IMR-90 (cell line): ENCODE results near the gene RALGAPA1. TPM values are rescaled to one million over a fixed set of nuclear protein-coding genes. Genes with fewer than 3 reads are reported as not detected.

Experiments used
- ATAC-seq: fragments of 200-7000 bp; cut with Tn5 transposase; 2 replicates; pipeline ENCODE4 v1.9.1; 2020; ENCODE audit warnings: low read depth, mild to moderate bottlenecking, moderate library complexity
- BruUV-seq: library from RNA; stranded (reverse); fragments of 400-500 nt; replicated peaks from 2 replicates; lab custom pipeline; 2021; lab: Mats Ljungman, UMichigan
- CTCF ChIA-PET: fragments of 300-600 bp; formaldehyde crosslinking; extraction: SDS; loops from one replicate; lab custom pipeline; 2021; ENCODE audit warnings: antibody characterized with exemption; lab: Yijun Ruan, JAX
- POLR2A ChIA-PET: fragments of 300-600 bp; sonication (Branson Sonifier 250); formaldehyde crosslinking; loops from one replicate; lab custom pipeline; 2022; ENCODE audit warnings: antibody characterized with exemption; ENCODE audit not compliant: unreplicated experiment; lab: Charles Lee
- DNase-seq: peaks from one replicate; pipeline ENCODE4 v3.0.0; 2013
- H2AFZ ChIP-seq: replicated peaks from 2 replicates; pipeline ENCODE3; 2013; ENCODE audit warnings: low read length, mild to moderate bottlenecking; ENCODE audit not compliant: poor library complexity
- H2AK5ac ChIP-seq: 2 replicates; pipeline ENCODE4 v1.6.1; 2013; ENCODE audit warnings: low read depth, low read length, inconsistent platforms
- H2AK9ac ChIP-seq: replicated peaks from 2 replicates; pipeline ENCODE3; 2013; ENCODE audit warnings: mild to moderate bottlenecking, low read depth, low read length, moderate library complexity; ENCODE audit not compliant: poor library complexity
- H2BK120ac ChIP-seq: 2 replicates; pipeline ENCODE4 v1.6.1; 2013; ENCODE audit warnings: low read depth, low read length, inconsistent platforms
- H2BK15ac ChIP-seq: 3 replicates; pipeline ENCODE4 v1.6.1; 2013; ENCODE audit warnings: low read depth, low read length, inconsistent platforms
- H2BK20ac ChIP-seq: 2 replicates; pipeline ENCODE4 v1.6.1; 2013; ENCODE audit warnings: low read depth, mild to moderate bottlenecking, inconsistent platforms, low read length, moderate library complexity
- H2BK5ac ChIP-seq: 2 replicates; pipeline ENCODE4 v1.6.1; 2013; ENCODE audit warnings: mild to moderate bottlenecking, low read depth, low read length, inconsistent platforms; ENCODE audit not compliant: poor library complexity, severe bottlenecking
- H3K14ac ChIP-seq: replicated peaks from 2 replicates; pipeline ENCODE4 v1.6.1; 2013; ENCODE audit warnings: low read depth, low read length, inconsistent platforms
- H3K18ac ChIP-seq: 2 replicates; pipeline ENCODE4 v1.6.1; 2013; ENCODE audit warnings: low read depth, low read length, control low read depth
- H3K23ac ChIP-seq: 2 replicates; pipeline ENCODE4 v1.6.1; 2013; ENCODE audit warnings: low read depth, low read length, inconsistent platforms
- H3K27ac ChIP-seq: 2 replicates; pipeline ENCODE4 v1.5.1; 2013; ENCODE audit warnings: mild to moderate bottlenecking, control low read depth, low read length; ENCODE audit not compliant: insufficient read depth
- H3K27me3 ChIP-seq: 2 replicates; pipeline ENCODE4 v1.6.1; 2013; ENCODE audit warnings: low read length; ENCODE audit not compliant: control insufficient read depth, insufficient read depth
- H3K36me3 ChIP-seq: 2 replicates; pipeline ENCODE4 v1.6.1; 2013; ENCODE audit warnings: low read length, mixed read lengths; ENCODE audit not compliant: control insufficient read depth, insufficient read depth
- H3K4ac ChIP-seq: 2 replicates; pipeline ENCODE4 v1.6.1; 2013; ENCODE audit warnings: low read depth, low read length, inconsistent platforms
- H3K4me1 ChIP-seq: 2 replicates; pipeline ENCODE4 v1.6.1; 2013; ENCODE audit warnings: low read length, mixed read lengths; ENCODE audit not compliant: control insufficient read depth, insufficient read depth
- H3K4me2 ChIP-seq: 2 replicates; pipeline ENCODE4 v1.6.1; 2013; ENCODE audit warnings: low read depth, mild to moderate bottlenecking, control low read depth, low read length, moderate library complexity
- H3K4me3 ChIP-seq: 2 replicates; pipeline ENCODE4 v1.5.1; 2013; ENCODE audit warnings: low read depth, mild to moderate bottlenecking, control low read depth, low read length, moderate library complexity; ENCODE audit not compliant: insufficient read depth
- H3K56ac ChIP-seq: 2 replicates; pipeline ENCODE4 v1.6.1; 2013; ENCODE audit warnings: low read length, inconsistent platforms; ENCODE audit not compliant: insufficient read depth; ENCODE audit errors: extremely low read depth
- H3K79me1 ChIP-seq, 2 experiments: 2 replicates each; pipeline ENCODE4 v1.6.1; 2013; ENCODE audit warnings: low read length in 2 of 2, inconsistent platforms in 1 of 2, low read depth in 1 of 2
- H3K9ac ChIP-seq: 2 replicates; pipeline ENCODE4 v1.6.1; 2013; ENCODE audit warnings: low read depth, low read length, control low read depth
- H3K9me1 ChIP-seq: 2 replicates; pipeline ENCODE4 v1.6.1; 2013; ENCODE audit warnings: low read length, inconsistent platforms; ENCODE audit not compliant: insufficient read depth
- H3K9me3 ChIP-seq: 2 replicates; pipeline ENCODE4 v1.6.1; 2013; ENCODE audit warnings: low read length; ENCODE audit not compliant: control insufficient read depth, insufficient read depth
- H4K20me1 ChIP-seq: 2 replicates; pipeline ENCODE4 v1.6.1; 2013; ENCODE audit warnings: low read length, inconsistent platforms; ENCODE audit not compliant: insufficient read depth
- H4K5ac ChIP-seq: 2 replicates; pipeline ENCODE4 v1.6.1; 2013; ENCODE audit warnings: mild to moderate bottlenecking, low read depth, low read length, control low read depth
- H4K8ac ChIP-seq, 2 experiments: 2 replicates each; pipeline ENCODE4 v1.6.1; 2013; ENCODE audit warnings: low read depth in 2 of 2, low read length in 2 of 2, control low read depth in 1 of 2, inconsistent platforms in 1 of 2
- H4K91ac ChIP-seq: 2 replicates; pipeline ENCODE4 v1.6.1; 2013; ENCODE audit warnings: low read depth, low read length, inconsistent platforms; ENCODE audit not compliant: insufficient read depth
- BHLHE40 ChIP-seq: fragments of 150-350 bp; IDR thresholded peaks from 2 replicates; pipeline ENCODE4 v1.6.1; 2016; ENCODE audit warnings: mild to moderate bottlenecking, low read depth, low read length
- CTCF ChIP-seq: conservative IDR thresholded peaks from 2 replicates; pipeline ENCODE4 v1.5.1; 2012; ENCODE audit warnings: mild to moderate bottlenecking, low read depth, low read length, improper control_type of control experiment
- FOS ChIP-seq: fragments of 150-350 bp; IDR thresholded peaks from 2 replicates; pipeline ENCODE4 v1.6.1; 2016; ENCODE audit warnings: low read depth, low read length
- RCOR1 ChIP-seq: IDR thresholded peaks from 2 replicates; pipeline ENCODE4 v1.6.1; 2012; ENCODE audit warnings: mild to moderate bottlenecking, low read length, improper control_type of control experiment; ENCODE audit not compliant: insufficient replicate concordance
- WGBS, 2 experiments: methylation state at CpG; one replicate each; pipeline versions ENCODE4 v1.1.5 to v1.1.7; 2013; ENCODE audit warnings: missing lambda C conversion rate in 2 of 2; ENCODE audit not compliant: insufficient read length in 1 of 2; ENCODE audit errors: extremely low coverage in 2 of 2; 5-methylcytosine and 5-hydroxymethylcytosine counted together
- dilution Hi-C: fragments of 300-500 bp; cut with HindIII; formaldehyde crosslinking; loops from one replicate; pipeline ENCODE4 v1.14.3; 2018; ENCODE audit warnings: low sequenced_read_pairs; ENCODE audit not compliant: unreplicated experiment
- in situ Hi-C: fragments of 300-500 bp; cut with MboI; formaldehyde crosslinking; loops from 3 replicates; pipeline ENCODE4 v1.14.3; 2019; ENCODE audit warnings: low sequenced_read_pairs, inconsistent platforms, mixed read lengths
- intact Hi-C: fragments of 100-400 bp; cut with micrococcal nuclease; formaldehyde crosslinking; loops from 2 replicates; pipeline ENCODE4 v1.10.0; 2022
- polyA plus RNA-seq, 3 experiments: library from polyadenylated mRNA; depleted of rRNA; stranded (reverse); fragments of >200 nt; gene quantifications; 2 replicates each; pipeline ENCODE4 v1.2.3, GENCODE V29; 2012; ENCODE audit warnings: low replicate concordance in 1 of 3
- total RNA-seq: library from RNA; depleted of rRNA; stranded (reverse); fragments of >200 nt; gene quantifications from 2 replicates; pipeline ENCODE4 v1.2.3, GENCODE V29; 2012

Gene RALGAPA1
- total and polyA plus RNA-seq, 2 of the 4 experiments (the other 2 are of a cell fraction), result 5.1 to 25.6 TPM

DNA sequence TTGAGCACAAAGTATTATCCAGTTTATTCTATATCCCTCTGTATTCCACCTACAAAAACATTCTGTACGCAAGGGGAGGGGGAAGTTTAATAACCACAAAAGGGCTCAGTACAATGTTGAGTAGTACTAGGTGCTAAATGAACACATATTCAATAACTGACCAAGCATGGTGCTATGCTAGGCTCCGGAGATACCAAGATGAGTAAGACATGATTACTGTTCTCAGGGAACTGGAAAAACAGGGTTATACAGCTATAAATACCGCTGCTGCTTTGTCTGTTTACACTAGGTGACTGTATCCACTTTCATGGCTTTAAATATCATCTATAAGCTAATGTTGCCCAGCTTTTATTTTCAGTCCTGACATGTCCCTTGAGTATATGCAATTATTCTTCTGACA is 139.3 kb downstream of the RALGAPA1 start:
- Histone ChIP-seq H4K91ac (no peak overlapping the region), H2AK9ac (no peak overlapping the region), H3K4me2 (no peak overlapping the region; the same call in 1 of the 2 replicates), H3K56ac (no peak overlapping the region), H4K8ac (no peak overlapping the region), H2BK5ac (no peak overlapping the region), H3K27ac (no peak overlapping the region), H4K20me1 (no peaks in the 10 kb centered on the region), H2AFZ (no peak overlapping the region), H3K9me3 (no peaks in the 10 kb centered on the region), H4K5ac (no peak overlapping the region), H3K27me3 (no peaks in the 10 kb centered on the region), H3K9ac (no peak overlapping the region), H3K14ac (no peak overlapping the region), H3K23ac (no peak overlapping the region), H2BK20ac (no peak overlapping the region), H3K9me1 (peaks cover 4% of the 10 kb centered on the region; the same call in 1 of the 2 replicates), H3K36me3 (no peaks in the 10 kb centered on the region; the same call in 1 of the 2 replicates), H3K79me1 (no peaks in the 10 kb centered on the region), H3K4me3 (no peak overlapping the region), H3K18ac (no peak overlapping the region), H3K4me1 (0 out of 2 replicates have a peak, but pooled peaks cover 1% of the 10 kb centered on the region), H2BK120ac (no peak overlapping the region), H2BK15ac (no peak overlapping the region), H2AK5ac (no peak overlapping the region), H3K4ac (no peak overlapping the region)
- CTCF ChIA-PET, result no interaction called here
- intact Hi-C loops (no loop called here), dilution Hi-C loops (no loop called here), in situ Hi-C loops (no loop called here)
- peak; percentile 87 for DNase-seq
- POLR2A ChIA-PET, result no interaction called here
- TF ChIP-seq CTCF (no peak), RCOR1 (no peak), FOS (peak; percentile 34; the same call in 1 of the 2 replicates), BHLHE40 (no peak)
- BruUV-seq, result TSS peak; percentile 17
- peak; percentile 99 for ATAC-seq
- 0% methylated on average over 1 of the region's 3 CpGs; no CpG with 5 or more reads in 1 of the 2 experiments for WGBS, 2 experiments
